OCI-LY7 (cell line): ENCODE measurements around the gene DHCR24.

Experiments used
- EZH2phosphoT487 ChIP-seq: fragments of 200-600 bp; sonication (generic); IDR thresholded peaks from 2 replicates; pipeline ENCODE4 v1.6.1; 2018; ENCODE audit warnings: low read depth, borderline replicate concordance, mild to moderate bottlenecking, mixed run types, antibody characterized with exemption, low read length, moderate library complexity, mixed read lengths
- TF ChIP-seq, protein P1 (sequence below): fragments of 200-600 bp; sonication (generic); conservative IDR thresholded peaks from 2 replicates; pipeline ENCODE4 v1.5.1; 2014; ENCODE audit warnings: mild to moderate bottlenecking, antibody characterized with exemption, low read length, moderate library complexity, mixed read lengths

DNA sequence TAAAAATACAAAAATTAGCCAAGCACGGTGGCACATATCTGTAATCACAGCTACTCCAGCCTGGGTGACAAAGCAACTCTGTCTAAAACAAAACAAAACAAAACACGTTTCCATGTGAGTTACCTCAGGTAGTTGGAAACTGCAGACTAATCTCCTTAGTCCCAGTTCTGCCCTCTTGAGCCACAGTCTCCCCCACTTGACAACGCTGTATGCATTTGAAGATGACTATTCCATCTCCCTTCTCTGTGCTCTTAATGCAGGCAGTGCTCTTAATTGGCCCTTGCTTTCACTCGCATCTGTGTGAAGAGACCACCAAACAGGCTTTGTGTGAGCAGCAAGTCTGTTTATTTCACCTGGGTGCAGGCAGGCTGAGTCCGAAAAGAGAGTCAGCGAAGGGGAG lies 19.6 kb upstream of the DHCR24 start:
- TF ChIP-seq EZH2phosphoT487: no peak
- TF ChIP-seq, protein P1, sequence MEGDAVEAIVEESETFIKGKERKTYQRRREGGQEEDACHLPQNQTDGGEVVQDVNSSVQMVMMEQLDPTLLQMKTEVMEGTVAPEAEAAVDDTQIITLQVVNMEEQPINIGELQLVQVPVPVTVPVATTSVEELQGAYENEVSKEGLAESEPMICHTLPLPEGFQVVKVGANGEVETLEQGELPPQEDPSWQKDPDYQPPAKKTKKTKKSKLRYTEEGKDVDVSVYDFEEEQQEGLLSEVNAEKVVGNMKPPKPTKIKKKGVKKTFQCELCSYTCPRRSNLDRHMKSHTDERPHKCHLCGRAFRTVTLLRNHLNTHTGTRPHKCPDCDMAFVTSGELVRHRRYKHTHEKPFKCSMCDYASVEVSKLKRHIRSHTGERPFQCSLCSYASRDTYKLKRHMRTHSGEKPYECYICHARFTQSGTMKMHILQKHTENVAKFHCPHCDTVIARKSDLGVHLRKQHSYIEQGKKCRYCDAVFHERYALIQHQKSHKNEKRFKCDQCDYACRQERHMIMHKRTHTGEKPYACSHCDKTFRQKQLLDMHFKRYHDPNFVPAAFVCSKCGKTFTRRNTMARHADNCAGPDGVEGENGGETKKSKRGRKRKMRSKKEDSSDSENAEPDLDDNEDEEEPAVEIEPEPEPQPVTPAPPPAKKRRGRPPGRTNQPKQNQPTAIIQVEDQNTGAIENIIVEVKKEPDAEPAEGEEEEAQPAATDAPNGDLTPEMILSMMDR: no peak
